Activated CD4-positive, alpha-beta T cell treated with anti-CD3 and anti-CD28 coated beads, Interleukin-2, amount 50 U/mL, for 24 hours (primary cell): ENCODE results near the gene MTFR1L.

Experiments used
- DNase-seq, 2 donors: peaks; one replicate each; pipeline ENCODE4 v3.0.0-alpha.2; 2020; ENCODE audit warnings: low read depth in 1 of 2, low spot score in 1 of 2

MTFR1L gene

GRCh38 chr1:25877155-25877554 is 57.4 kb downstream of the MTFR1L start:
- DNase-seq = no peak

GRCh38 chr1:25878690-25879089 is 58.9 kb downstream of the MTFR1L start:
- no peak for DNase-seq

GRCh38 chr1:25879675-25880074 is 59.9 kb downstream of the MTFR1L start:
- DNase-seq = no peak

- DNase-seq = no peak
Observed at GRCh38 chr1:25880518-25880917, 60.8 kb downstream of the MTFR1L start.

GRCh38 chr1:25881266-25881665 is 61.5 kb downstream of the MTFR1L start:
- no peak for DNase-seq
